ENCODE results near the gene SETD3.

- no peak for TF ChIP-seq CEBPB (IDR thresholded peaks at IDR 0.05; ENCODE audit: low read depth, low read length)
- no peak for TF ChIP-seq TAF1 (IDR thresholded peaks at IDR 0.05; ENCODE audit: low read depth, low read length)
- no peak for TF ChIP-seq BRCA1 (IDR thresholded peaks at IDR 0.05; ENCODE audit: low read depth, low read length)
- TF ChIP-seq GTF2F1 (IDR thresholded peaks at IDR 0.05; ENCODE audit: borderline replicate concordance, low read depth, low read length) = no peak
- no peak for TF ChIP-seq CHD2 (IDR thresholded peaks at IDR 0.05; ENCODE audit: low read length)
- TF ChIP-seq POLR2A (IDR thresholded peaks at IDR 0.05; ENCODE audit: control extremely low read depth in 1 of 2, low read depth in 2 of 2, low read length in 2 of 2) = no peak
- no peak for TF ChIP-seq RAD21 (IDR thresholded peaks at IDR 0.05 in 1 of 2, conservative IDR thresholded peaks at IDR 0.05 in 1 of 2; ENCODE audit: low read depth in 2 of 2, low read length in 2 of 2)
- TF ChIP-seq HDAC2 (IDR thresholded peaks at IDR 0.05; ENCODE audit: borderline replicate concordance in 1 of 2, low read depth in 2 of 2, low read length in 2 of 2) = no peak
- TF ChIP-seq ATF2 (IDR thresholded peaks at IDR 0.05; ENCODE audit: low read length) = no peak
- no peak for TF ChIP-seq PHF8 (conservative IDR thresholded peaks at IDR 0.05; ENCODE audit: low read depth, low read length)
- no peak for TF ChIP-seq YY1 (IDR thresholded peaks at IDR 0.05; ENCODE audit: low read depth, low read length)
- TF ChIP-seq CTCF (IDR thresholded peaks at IDR 0.05; ENCODE audit: control extremely low read depth in 1 of 3, insufficient read depth in 1 of 3, low read depth in 1 of 3, low read length in 3 of 3) = no peak
- TF ChIP-seq SIX5 (IDR thresholded peaks at IDR 0.05; ENCODE audit: low read depth, low read length) = no peak
- no peak for TF ChIP-seq SP1 (IDR thresholded peaks at IDR 0.05; ENCODE audit: low read depth, low read length)
Measured at GRCh38 chr14:99413911-99414310, 66.7 kb downstream of the SETD3 start.

Data from H1 (cell line).